Natural killer cell (primary cell): Measurements from ENCODE around the gene SMIM33. TPM values are rescaled to one million over a fixed set of nuclear protein-coding genes. Genes with fewer than 3 reads are reported as not detected.

ENCODE experiments used
- ATAC-seq, 3 donors: fragments of 150-1000 bp in 2 of 3; fragments of 200-7000 bp in 1 of 3; cut with Tn5 transposase; 1 replicate in 1 of 3; 2 replicates in 2 of 3; pipeline ENCODE4 v1.10.0; 2021; ENCODE audit warnings: mild to moderate bottlenecking in 2 of 3, moderate library complexity in 2 of 3
- DNase-seq, 2 donors: peaks; one replicate each; pipeline versions ENCODE4 v3.0.0 to v3.0.0-alpha.2; 2013 to 2021; ENCODE audit warnings: mixed read lengths in 1 of 2
- H3K27ac ChIP-seq: one replicate; pipeline ENCODE4 v1.5.1; 2013; ENCODE audit warnings: mild to moderate bottlenecking, low read length
- H3K27me3 ChIP-seq: one replicate; pipeline ENCODE4 v1.6.1; 2013; ENCODE audit warnings: low read length; ENCODE audit not compliant: control insufficient read depth, insufficient read depth
- H3K36me3 ChIP-seq: one replicate; pipeline ENCODE4 v1.6.1; 2013; ENCODE audit warnings: low read length; ENCODE audit not compliant: control insufficient read depth, insufficient read depth
- H3K4me1 ChIP-seq: one replicate; pipeline ENCODE4 v1.6.1; 2013; ENCODE audit warnings: low read length; ENCODE audit not compliant: control insufficient read depth, insufficient read depth
- H3K4me3 ChIP-seq: one replicate; pipeline ENCODE4 v1.5.1; 2013; ENCODE audit warnings: low read length
- H3K9me3 ChIP-seq: one replicate; pipeline ENCODE4 v1.6.1; 2013; ENCODE audit warnings: low read length; ENCODE audit not compliant: control insufficient read depth, insufficient read depth
- H3K27ac Mint-ChIP-seq, 2 donors: one replicate each; pipeline ENCODE4 v1.8.0; 2022; ENCODE audit warnings: mild to moderate bottlenecking in 2 of 2, mixed read lengths in 2 of 2, moderate library complexity in 1 of 2
- H3K27me3 Mint-ChIP-seq, 2 donors: one replicate each; pipeline ENCODE4 v1.8.0; 2022; ENCODE audit warnings: low read depth in 2 of 2, mixed read lengths in 2 of 2
- H3K36me3 Mint-ChIP-seq: one replicate; pipeline ENCODE4 v1.8.0; 2022; ENCODE audit warnings: mixed read lengths
- H3K4me1 Mint-ChIP-seq, 2 donors: one replicate each; pipeline ENCODE4 v1.8.0; 2022; ENCODE audit warnings: mixed read lengths in 2 of 2
- H3K4me3 Mint-ChIP-seq: one replicate; pipeline ENCODE4 v1.8.0; 2022; ENCODE audit warnings: mild to moderate bottlenecking, moderate library complexity, mixed read lengths
- H3K9me3 Mint-ChIP-seq, 2 donors: one replicate each; pipeline ENCODE4 v1.8.0; 2022; ENCODE audit warnings: mixed read lengths in 2 of 2
- WGBS: methylation state at CpG from one replicate; pipeline ENCODE4 v1.1.7; 2013; ENCODE audit warnings: missing lambda C conversion rate; ENCODE audit not compliant: insufficient coverage; 5-methylcytosine and 5-hydroxymethylcytosine counted together
- intact Hi-C: fragments of 100-400 bp; cut with micrococcal nuclease; formaldehyde crosslinking; loops from one replicate; pipeline ENCODE4 v1.14.2; 2022
- total RNA-seq, 4 donors: library from RNA; stranded (reverse); fragments of 120-200 nt in 1 of 4; gene quantifications; one replicate each; pipeline versions ENCODE4 v1.2.3 to v1.2.4, GENCODE V29; 2013 to 2022
- TF ChIP-seq, protein P1 (sequence below): fragments of 200-600 bp; IDR thresholded peaks from one replicate; pipeline ENCODE4 v1.8.0; 2022; ENCODE audit warnings: antibody characterized with exemption

The SMIM33 gene
- total RNA-seq, 3 donors from 2014 or later (not counting 1 experiment from before 2014, with no cell fraction given), result not detected

DNA sequence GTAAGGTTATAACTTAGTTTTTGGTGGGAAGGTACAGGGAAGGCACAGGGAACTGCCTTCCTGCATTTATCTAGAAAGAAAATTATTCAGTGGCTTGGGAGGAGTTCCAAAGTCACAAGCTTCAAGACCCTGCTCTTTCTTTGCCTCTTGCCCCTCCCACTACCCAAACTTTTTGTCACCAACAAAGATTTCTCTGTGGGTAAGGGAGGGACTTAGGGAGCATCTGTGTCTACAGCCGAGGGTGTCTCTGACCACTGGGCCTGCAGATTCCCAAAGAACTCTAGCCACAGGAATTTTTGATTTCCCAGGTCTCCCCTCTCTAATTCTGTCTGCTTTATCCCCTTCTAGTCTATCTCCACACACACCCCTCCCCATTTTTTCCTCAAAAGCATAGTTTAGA, 10.3 kb upstream of the SMIM33 start:
- no peak overlapping the region for H3K27ac ChIP-seq
- H3K4me1 ChIP-seq, result peaks cover 37% of the 10 kb centered on the region

DNA sequence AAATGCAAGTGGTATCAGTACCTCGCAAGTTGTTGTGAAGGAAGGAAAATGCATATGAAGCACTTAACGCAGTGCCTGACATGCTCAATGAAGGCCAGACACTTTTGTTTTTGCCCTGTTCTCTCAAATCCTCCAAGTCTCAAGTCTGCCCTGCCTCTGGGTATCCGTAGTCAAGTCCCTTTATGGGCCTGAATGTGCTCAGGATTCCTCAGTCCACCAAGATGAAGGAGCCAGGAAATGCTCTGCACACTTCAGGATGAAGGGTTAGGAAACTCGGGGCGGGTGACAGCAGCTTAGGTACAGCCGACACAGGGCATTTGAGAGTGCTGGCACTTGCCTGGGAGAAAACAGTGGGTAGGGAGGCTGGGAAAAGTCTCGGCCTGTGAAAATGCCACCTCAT, 9.6 kb upstream of the SMIM33 start:
- Histone ChIP-seq H3K4me3 (no peak overlapping the region), H3K36me3 (no peaks in the 10 kb centered on the region), H3K27ac (no peak overlapping the region), H3K9me3 (no peaks in the 10 kb centered on the region), H3K4me1 (peaks cover 37% of the 10 kb centered on the region), H3K27me3 (no peaks in the 10 kb centered on the region)
- Mint-ChIP-seq H3K4me3 (no peak overlapping the region), H3K4me1 (peaks cover 32 to 42% of the 10 kb centered on the region in 2 donors), H3K27me3 (no peaks in the 10 kb centered on the region), H3K27ac (peak overlapping the region in 1 of 2 donors; percentile 48), H3K9me3 (no peaks in the 10 kb centered on the region), H3K36me3 (no peaks in the 10 kb centered on the region)
- ATAC-seq (no peak), DNase-seq (no peak)
- 85% methylated on average over 7 of the region's 7 CpGs for WGBS
- TF ChIP-seq, protein P1, sequence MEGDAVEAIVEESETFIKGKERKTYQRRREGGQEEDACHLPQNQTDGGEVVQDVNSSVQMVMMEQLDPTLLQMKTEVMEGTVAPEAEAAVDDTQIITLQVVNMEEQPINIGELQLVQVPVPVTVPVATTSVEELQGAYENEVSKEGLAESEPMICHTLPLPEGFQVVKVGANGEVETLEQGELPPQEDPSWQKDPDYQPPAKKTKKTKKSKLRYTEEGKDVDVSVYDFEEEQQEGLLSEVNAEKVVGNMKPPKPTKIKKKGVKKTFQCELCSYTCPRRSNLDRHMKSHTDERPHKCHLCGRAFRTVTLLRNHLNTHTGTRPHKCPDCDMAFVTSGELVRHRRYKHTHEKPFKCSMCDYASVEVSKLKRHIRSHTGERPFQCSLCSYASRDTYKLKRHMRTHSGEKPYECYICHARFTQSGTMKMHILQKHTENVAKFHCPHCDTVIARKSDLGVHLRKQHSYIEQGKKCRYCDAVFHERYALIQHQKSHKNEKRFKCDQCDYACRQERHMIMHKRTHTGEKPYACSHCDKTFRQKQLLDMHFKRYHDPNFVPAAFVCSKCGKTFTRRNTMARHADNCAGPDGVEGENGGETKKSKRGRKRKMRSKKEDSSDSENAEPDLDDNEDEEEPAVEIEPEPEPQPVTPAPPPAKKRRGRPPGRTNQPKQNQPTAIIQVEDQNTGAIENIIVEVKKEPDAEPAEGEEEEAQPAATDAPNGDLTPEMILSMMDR, result no peak
- intact Hi-C loops, result no loop called here

More for the DNA sequence above, 10.3 kb upstream of the SMIM33 start:
- Histone ChIP-seq H3K4me3 (no peak overlapping the region), H3K9me3 (no peaks in the 10 kb centered on the region), H3K36me3 (no peaks in the 10 kb centered on the region), H3K27me3 (no peaks in the 10 kb centered on the region)
- H3K9me3 Mint-ChIP-seq, result no peaks in the 10 kb centered on the region
- intact Hi-C loops, result no loop called here
- no peaks in the 10 kb centered on the region for H3K27me3 Mint-ChIP-seq
- DNase-seq, result no peak
- WGBS, result 91% methylated on average over 1 of the region's 1 CpG
- peak overlapping the region in 1 of 2 donors; percentile 48 for H3K27ac Mint-ChIP-seq
- H3K36me3 Mint-ChIP-seq, result no peaks in the 10 kb centered on the region
- TF ChIP-seq, protein P1, result no peak
- H3K4me1 Mint-ChIP-seq, result peaks cover 33 to 43% of the 10 kb centered on the region in 2 donors
- no peak for ATAC-seq
- no peak overlapping the region for H3K4me3 Mint-ChIP-seq

DNA sequence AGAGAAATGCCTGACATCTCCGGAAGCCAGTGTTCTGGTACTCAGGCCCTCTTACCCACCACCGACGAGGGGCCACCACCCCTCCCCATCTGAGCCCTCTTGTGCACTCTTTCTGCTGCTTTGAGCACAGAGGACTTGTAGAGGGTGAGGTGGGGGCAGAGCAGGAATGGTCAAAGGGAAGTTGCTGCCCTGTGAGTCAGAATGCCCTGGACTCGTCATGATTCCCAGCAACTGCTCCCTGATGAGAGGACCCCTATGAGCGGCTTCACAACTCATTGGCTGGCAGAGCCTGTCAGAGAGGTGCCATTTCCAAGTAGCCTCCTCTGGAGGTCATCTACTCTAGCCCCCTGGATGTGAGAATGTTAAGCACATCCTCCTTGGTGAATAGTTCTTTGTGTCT, 9.1 kb upstream of the SMIM33 start:
- H3K4me3 Mint-ChIP-seq, result no peak overlapping the region
- H3K36me3 ChIP-seq, result no peaks in the 10 kb centered on the region
- H3K27ac ChIP-seq, result no peak overlapping the region
- WGBS, result 92% methylated on average over 5 of the region's 5 CpGs
- ATAC-seq (no peak), DNase-seq (no peak)
- no peaks in the 10 kb centered on the region for H3K9me3 Mint-ChIP-seq
- no peaks in the 10 kb centered on the region for H3K36me3 Mint-ChIP-seq
- H3K27me3 Mint-ChIP-seq, result no peaks in the 10 kb centered on the region
- H3K4me1 ChIP-seq, result peaks cover 37% of the 10 kb centered on the region
- no peak overlapping the region for H3K4me3 ChIP-seq
- intact Hi-C loops, result no loop called here
- H3K9me3 ChIP-seq, result no peaks in the 10 kb centered on the region
- H3K4me1 Mint-ChIP-seq, result peaks cover 27 to 37% of the 10 kb centered on the region in 2 donors
- H3K27ac Mint-ChIP-seq, result no peak overlapping the region
- no peaks in the 10 kb centered on the region for H3K27me3 ChIP-seq
- TF ChIP-seq, protein P1, result no peak

DNA sequence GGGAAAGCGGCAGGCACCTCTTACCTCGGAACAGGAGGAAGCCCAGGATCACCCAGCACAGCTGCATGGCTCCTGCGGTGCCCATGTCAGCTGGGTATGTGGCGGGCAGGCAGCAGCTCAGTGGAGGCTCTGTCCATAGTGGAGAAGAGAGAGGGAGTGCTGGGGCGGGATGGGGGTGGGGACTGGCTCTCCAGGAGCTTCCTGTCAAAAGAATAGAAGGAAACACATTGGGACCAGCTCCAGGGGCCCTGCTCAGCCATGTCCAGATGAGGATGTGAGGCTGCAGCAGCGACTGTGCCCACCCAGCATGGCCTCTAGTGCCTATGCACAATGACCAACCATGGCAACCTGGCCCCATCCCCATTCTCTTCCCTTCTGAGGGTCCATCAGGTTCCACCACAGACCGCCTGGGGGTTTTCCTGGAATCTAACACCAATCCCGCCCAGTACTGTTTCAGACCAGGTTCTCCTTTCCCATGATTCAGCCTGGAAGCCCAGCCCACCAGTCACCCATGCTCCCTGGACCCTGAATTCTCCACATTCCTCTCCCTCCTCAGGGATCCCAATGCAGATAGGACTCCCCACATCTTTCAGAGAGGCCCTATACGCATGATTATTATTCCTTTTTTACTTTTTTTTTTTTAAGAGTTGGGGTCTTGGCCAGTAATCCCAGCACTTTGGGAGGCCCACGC, 8.1 kb upstream of the SMIM33 start, which contains the start of gene ECSCR:
ECSCR (minus strand) TSS at position 158 of the 691 bp plus-strand sequence; CDS start at position 85, 73 bp downstream.
- H3K36me3 ChIP-seq, result no peaks in the 10 kb centered on the region
- no peak within 1 kb of the TSS for H3K4me3 ChIP-seq
- Mint-ChIP-seq H3K9me3 (no peaks in the 10 kb centered on the region), H3K4me1 (peaks cover 18 to 26% of the 10 kb centered on the region in 2 donors), H3K36me3 (no peaks in the 10 kb centered on the region), H3K27me3 (no peaks in the 10 kb centered on the region), H3K4me3 (no peak within 1 kb of the TSS), H3K27ac (no peak within 1 kb of the TSS)
- 95% methylated on average over 9 of the region's 10 CpGs for WGBS
- peaks cover 29% of the 10 kb centered on the region for H3K4me1 ChIP-seq
- no peak for ATAC-seq
- H3K9me3 ChIP-seq, result no peaks in the 10 kb centered on the region
- no peak within 1 kb of the TSS for H3K27ac ChIP-seq
- intact Hi-C loops, result no loop called here
- TF ChIP-seq, protein P1, result no peak
- no peaks in the 10 kb centered on the region for H3K27me3 ChIP-seq
- no peak for DNase-seq
